ENCODE measurements around the gene PSPH.
A peak's percentile ranks its signal among the peaks of the same experiment; 100 is the strongest.
"Not testable (repeated sequence)": the region's sequence is repeated elsewhere in the genome, so short reads cannot be mapped to it uniquely, and the experiment has no call there.

PSPH gene

GRCh38 chr7:56051339-56052191 is at the start of gene PSPH, which contains the start of gene CCT6A:
PSPH (minus strand) TSS chr7:56051444; CDS start chr7:56021212, 30,232 bp downstream.
CCT6A (plus strand) TSS chr7:56051765; CDS start chr7:56051849, 84 bp downstream.
- DNase-seq: peak; percentile 91 to 99 (median 97)

- no peak for DNase-seq
Measured at GRCh38 chr7:56099653-56100052, 48.4 kb upstream of the PSPH start.

GRCh38 chr7:56098187-56099008 is 47.2 kb upstream of the PSPH start:
- DNase-seq: not testable (repeated sequence)

- DNase-seq: no peak
Measured at GRCh38 chr7:56097700-56098099, 46.5 kb upstream of the PSPH start.

GRCh38 chr7:56092789-56093531 is 41.7 kb upstream of the PSPH start, which contains the start of gene PHKG1:
PHKG1 (minus strand) TSS chr7:56092952; CDS start chr7:56088941, 4,011 bp downstream.
- peak; percentile 9 to 87 (median 72) for DNase-seq

- peak in 2 of 58 donors; percentile 34 to 53 for DNase-seq
Measured at GRCh38 chr7:56092388-56092787, 41.1 kb upstream of the PSPH start.

- DNase-seq: peak in 53 of 58 donors; percentile 12 to 95 (median 70)
Measured at GRCh38 chr7:56091591-56091990, 40.3 kb upstream of the PSPH start.

GRCh38 chr7:56087445-56087844 is 36.2 kb upstream of the PSPH start:
- no peak for DNase-seq

GRCh38 chr7:56086761-56087160 is 35.5 kb upstream of the PSPH start:
- DNase-seq: no peak

GRCh38 chr7:56083150-56083785 is 32.0 kb upstream of the PSPH start:
- peak in 48 of 58 donors; percentile 3 to 80 (median 44) for DNase-seq

GRCh38 chr7:56081626-56082340 is 30.5 kb upstream of the PSPH start:
- no peak for DNase-seq

GRCh38 chr7:56080726-56081435 is 29.6 kb upstream of the PSPH start:
- DNase-seq: not testable (repeated sequence)

- peak in 57 of 58 donors; percentile 14 to 88 (median 74) for DNase-seq
Measured at GRCh38 chr7:56079450-56080185, 28.4 kb upstream of the PSPH start.

GRCh38 chr7:56078196-56078595 is 27.0 kb upstream of the PSPH start:
- no peak for DNase-seq

- DNase-seq: no peak
Measured at GRCh38 chr7:56077681-56078080, 26.4 kb upstream of the PSPH start.

- peak in 55 of 58 donors; percentile 24 to 82 (median 58) for DNase-seq
Measured at GRCh38 chr7:56074371-56074791, 23.1 kb upstream of the PSPH start.

- not testable (repeated sequence) for DNase-seq
Measured at GRCh38 chr7:56066376-56066775, 15.1 kb upstream of the PSPH start.

GRCh38 chr7:56063882-56064625 is 12.8 kb upstream of the PSPH start, which contains the start of gene SUMF2:
SUMF2 (plus strand) TSS chr7:56064286; CDS start chr7:56064312, 26 bp downstream.
- DNase-seq: peak; percentile 21 to 93 (median 86)
